ENCODE data around the gene OCIAD1.

GRCh38 chr4:48781968-48782367, 48.9 kb upstream of the OCIAD1 start:
- no peak for TF ChIP-seq POLR2A (IDR thresholded peaks at IDR 0.05; ENCODE audit: low read depth)
- TF ChIP-seq EP300 (IDR thresholded peaks at IDR 0.05): no peak
- no peak for TF ChIP-seq POLR2AphosphoS5 (IDR thresholded peaks at IDR 0.05)
